ENCODE data around the gene CEBPB. TPM values are rescaled to one million over a fixed set of nuclear protein-coding genes. Genes with fewer than 3 reads are reported as not detected.

Gene CEBPB
- total RNA-seq, 2 donors from 2014 or later: 18.1 to 32.8 TPM

DNA sequence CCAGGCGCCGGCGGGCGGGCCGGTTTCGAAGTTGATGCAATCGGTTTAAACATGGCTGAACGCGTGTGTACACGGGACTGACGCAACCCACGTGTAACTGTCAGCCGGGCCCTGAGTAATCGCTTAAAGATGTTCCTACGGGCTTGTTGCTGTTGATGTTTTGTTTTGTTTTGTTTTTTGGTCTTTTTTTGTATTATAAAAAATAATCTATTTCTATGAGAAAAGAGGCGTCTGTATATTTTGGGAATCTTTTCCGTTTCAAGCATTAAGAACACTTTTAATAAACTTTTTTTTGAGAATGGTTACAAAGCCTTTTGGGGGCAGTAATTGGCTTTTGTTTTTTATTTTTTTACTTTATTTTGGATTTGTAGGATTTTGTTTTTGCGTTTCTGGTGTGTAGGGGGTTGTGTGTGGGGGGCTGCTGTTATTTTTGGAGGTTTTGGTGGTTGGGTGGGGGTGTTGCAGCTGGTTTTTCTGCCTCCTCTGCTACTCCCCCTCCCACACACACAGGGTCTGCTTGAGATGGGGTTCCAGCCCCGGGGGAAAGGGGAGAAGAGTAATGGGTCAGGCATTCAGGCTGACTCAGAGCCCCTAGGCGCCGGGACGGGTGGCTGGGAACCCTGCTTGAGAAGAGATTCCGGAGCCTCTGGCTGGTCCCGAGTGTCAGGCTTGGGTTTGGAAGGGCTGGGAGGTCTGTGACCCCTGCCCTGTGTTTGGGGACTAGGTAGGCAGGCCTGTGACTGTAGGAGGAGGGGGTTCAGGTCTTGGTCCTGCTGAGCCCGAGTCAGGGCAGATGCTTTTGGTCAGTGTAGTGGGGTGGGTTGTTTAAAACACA lies 2.0 kb downstream of the CEBPB start:
- ATAC-seq: peak; percentile 70
- peak overlapping the region; percentile 92 for H3K4me3 Mint-ChIP-seq
- no peaks in the 10 kb centered on the region for H3K27me3 Mint-ChIP-seq
- DNase-seq: peak; percentile 55 to 62 (median 61)
- H3K4me1 Mint-ChIP-seq: peaks cover 32% of the 10 kb centered on the region
- H3K9me3 ChIP-seq (ENCODE audit: control insufficient read depth, low read length, poor library complexity, severe bottlenecking): no peaks in the 10 kb centered on the region
- H3K27ac Mint-ChIP-seq: peak overlapping the region; percentile 94
- H3K36me3 Mint-ChIP-seq (ENCODE audit: low read depth): no peaks in the 10 kb centered on the region

DNA sequence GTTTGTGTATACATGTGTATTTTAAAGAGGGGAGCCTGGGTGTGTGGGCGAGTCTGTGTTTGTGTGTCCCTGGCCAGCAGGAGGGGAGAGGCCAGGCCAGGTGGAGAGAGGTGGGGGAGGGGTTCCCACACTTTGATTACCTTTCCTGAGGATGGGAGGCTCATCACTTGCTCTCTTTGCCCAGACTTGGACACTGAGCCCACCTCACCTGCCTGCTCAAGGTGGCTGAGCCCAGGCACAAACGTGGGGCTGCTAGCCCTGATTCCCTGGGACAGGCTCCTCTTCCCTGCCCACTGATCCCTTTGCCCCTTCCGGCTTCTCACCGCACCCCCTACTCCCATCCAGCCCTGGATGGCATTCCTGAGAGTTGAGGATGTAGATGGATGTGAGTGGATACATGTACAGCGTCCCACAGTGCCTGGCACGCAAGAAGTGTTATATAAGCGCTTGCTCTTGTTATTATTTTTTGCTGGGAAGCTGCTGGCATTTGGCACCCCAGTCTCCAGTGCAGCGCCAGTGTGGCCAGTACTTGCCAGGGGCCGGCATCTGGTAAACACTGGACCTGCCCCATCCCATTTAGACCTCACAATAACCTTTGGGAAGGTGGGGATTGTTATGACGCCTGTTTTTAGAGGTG lies 2.7 kb downstream of the CEBPB start:
- DNase-seq: no peak
- H3K27ac Mint-ChIP-seq: peak overlapping the region; percentile 94
- no peaks in the 10 kb centered on the region for H3K36me3 Mint-ChIP-seq (ENCODE audit: low read depth)
- H3K4me1 Mint-ChIP-seq: peaks cover 27% of the 10 kb centered on the region
- ATAC-seq: no peak
- no peaks in the 10 kb centered on the region for H3K27me3 Mint-ChIP-seq
- H3K9me3 ChIP-seq (ENCODE audit: control insufficient read depth, low read length, poor library complexity, severe bottlenecking): no peaks in the 10 kb centered on the region
- H3K4me3 Mint-ChIP-seq: peak overlapping the region; percentile 92

DNA sequence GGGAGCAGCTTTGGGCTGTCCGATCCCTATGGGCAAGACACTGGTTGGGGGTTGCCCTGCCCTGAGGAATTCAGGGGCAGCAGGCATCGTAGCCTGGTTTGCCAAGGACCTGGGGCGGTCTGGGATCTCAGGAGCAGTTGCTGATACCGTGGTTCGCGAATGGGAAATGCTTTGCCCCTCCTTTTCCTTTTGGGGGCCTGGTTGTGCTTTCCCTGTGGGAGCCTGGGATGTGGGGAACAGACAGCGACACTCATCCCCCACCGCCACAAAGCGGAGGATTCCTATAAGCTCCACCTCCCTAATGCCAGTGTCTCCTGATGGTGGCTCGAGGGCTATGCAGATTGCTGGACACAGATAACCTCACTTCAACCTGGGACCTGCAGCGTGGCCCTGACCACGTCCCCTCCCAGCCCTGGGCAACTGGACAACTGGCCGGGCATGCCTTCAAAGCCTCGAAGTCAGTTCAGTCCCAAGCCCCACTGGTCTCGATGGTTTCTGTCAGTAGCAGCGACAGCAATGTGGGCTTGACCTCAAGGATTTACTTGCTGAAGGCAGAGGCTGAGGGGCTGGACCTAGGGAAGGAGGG lies 3.3 kb downstream of the CEBPB start:
- H3K4me3 Mint-ChIP-seq: peak overlapping the region; percentile 92
- no peaks in the 10 kb centered on the region for H3K9me3 ChIP-seq (ENCODE audit: control insufficient read depth, low read length, poor library complexity, severe bottlenecking)
- H3K27me3 Mint-ChIP-seq: no peaks in the 10 kb centered on the region
- no peak for ATAC-seq
- H3K27ac Mint-ChIP-seq: peak overlapping the region; percentile 14
- no peak for DNase-seq
- H3K36me3 Mint-ChIP-seq (ENCODE audit: low read depth): no peaks in the 10 kb centered on the region
- H3K4me1 Mint-ChIP-seq: peaks cover 27% of the 10 kb centered on the region

DNA sequence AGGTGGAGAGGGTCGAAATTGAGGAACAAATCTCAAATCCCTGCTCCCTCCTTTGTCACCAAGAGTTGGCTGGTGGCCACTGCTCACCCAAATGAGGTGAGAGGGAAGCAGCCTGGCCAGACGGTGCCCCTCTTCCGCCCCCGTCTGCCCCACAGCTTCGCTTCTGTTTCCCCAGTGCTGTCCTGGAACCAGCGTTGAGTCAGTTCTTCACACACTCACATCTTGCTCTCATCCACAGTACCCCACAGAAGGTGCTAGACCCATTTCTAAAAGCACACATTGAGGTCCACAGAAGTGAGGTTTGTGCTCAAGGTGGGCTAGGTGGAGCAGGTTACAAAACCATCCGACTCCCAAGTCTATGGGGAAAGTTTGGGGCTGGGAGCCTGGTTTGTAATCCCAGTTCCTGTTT lies 3.8 kb downstream of the CEBPB start:
- H3K4me3 Mint-ChIP-seq: peak overlapping the region; percentile 5
- peak overlapping the region; percentile 14 for H3K27ac Mint-ChIP-seq
- H3K9me3 ChIP-seq (ENCODE audit: control insufficient read depth, low read length, poor library complexity, severe bottlenecking): no peaks in the 10 kb centered on the region
- H3K4me1 Mint-ChIP-seq: peaks cover 27% of the 10 kb centered on the region
- no peak for DNase-seq
- ATAC-seq: no peak
- H3K36me3 Mint-ChIP-seq (ENCODE audit: low read depth): no peaks in the 10 kb centered on the region
- no peaks in the 10 kb centered on the region for H3K27me3 Mint-ChIP-seq

DNA sequence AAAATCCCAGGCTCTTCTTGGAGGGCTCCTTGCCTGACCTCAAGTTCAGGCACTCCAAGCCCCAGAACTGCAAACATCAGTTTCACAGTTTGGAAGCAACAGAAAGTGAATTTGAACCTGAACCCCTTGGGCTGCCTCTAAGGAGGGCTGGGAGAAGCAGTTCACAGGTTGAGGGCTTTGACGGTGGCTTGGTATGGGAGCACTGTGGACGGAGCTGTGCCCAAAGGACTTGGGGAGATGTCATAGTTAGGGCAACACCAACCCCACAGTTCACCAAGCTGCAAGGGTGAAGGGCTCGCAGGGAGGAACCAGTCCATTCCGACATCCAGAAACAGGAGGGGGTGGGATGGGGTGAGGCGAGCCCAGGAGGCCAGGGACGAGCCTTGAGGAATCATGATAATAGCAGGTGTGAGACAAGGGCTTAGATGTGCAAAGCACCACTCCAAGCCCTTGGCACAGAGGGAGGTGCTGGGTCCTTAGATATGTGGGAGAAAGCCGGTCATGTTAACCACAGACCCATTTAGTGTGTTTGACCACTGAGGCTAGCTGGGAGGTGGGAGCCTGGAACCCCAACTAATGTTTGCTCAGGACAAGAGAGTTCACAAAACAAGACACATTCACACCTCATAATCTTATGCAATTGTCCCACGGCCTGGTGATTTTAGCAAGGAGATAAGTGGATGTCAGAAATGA lies 4.3 kb downstream of the CEBPB start:
- Mint-ChIP-seq H3K36me3 (ENCODE audit: low read depth) (no peaks in the 10 kb centered on the region), H3K4me1 (peaks cover 27% of the 10 kb centered on the region), H3K27me3 (no peaks in the 10 kb centered on the region), H3K27ac (peak overlapping the region; percentile 14), H3K4me3 (peak overlapping the region; percentile 5)
- ATAC-seq (no peak), DNase-seq (no peak)
- no peaks in the 10 kb centered on the region for H3K9me3 ChIP-seq (ENCODE audit: control insufficient read depth, low read length, poor library complexity, severe bottlenecking)

DNA sequence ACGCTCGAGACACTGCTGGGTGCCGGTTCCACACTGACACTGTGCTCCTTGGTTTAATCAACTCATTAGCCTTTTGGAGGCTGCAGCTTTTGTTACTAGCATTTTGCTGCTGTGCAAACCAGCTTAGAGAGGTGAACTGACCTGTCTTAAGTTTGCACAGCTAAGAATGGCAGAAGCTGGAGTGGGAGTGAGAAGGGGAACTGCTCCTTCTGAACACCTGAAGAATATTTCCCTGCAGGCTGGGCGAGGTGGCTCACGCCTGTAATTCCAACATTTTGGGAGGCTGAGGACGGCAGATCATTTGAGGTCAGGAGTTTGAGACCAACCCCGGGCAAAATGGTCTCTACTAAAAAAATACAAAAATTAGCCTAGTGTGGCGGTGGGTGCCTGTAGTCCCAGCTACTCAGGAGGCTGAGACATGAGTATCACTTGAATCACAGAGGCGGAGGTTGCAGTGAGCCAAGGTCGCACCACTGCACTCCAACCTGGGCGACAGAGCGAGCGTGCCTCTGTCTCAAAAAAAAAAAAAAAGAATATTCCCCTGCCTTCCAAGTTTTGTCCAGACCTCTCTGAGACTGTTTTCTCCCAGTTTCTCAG lies 5.0 kb downstream of the CEBPB start:
- ATAC-seq (no peak), DNase-seq (no peak)
- Mint-ChIP-seq H3K27me3 (no peaks in the 10 kb centered on the region), H3K4me1 (peaks cover 27% of the 10 kb centered on the region), H3K27ac (no peak overlapping the region), H3K4me3 (no peak overlapping the region), H3K36me3 (ENCODE audit: low read depth) (no peaks in the 10 kb centered on the region)
- H3K9me3 ChIP-seq (ENCODE audit: control insufficient read depth, low read length, poor library complexity, severe bottlenecking): no peaks in the 10 kb centered on the region

DNA sequence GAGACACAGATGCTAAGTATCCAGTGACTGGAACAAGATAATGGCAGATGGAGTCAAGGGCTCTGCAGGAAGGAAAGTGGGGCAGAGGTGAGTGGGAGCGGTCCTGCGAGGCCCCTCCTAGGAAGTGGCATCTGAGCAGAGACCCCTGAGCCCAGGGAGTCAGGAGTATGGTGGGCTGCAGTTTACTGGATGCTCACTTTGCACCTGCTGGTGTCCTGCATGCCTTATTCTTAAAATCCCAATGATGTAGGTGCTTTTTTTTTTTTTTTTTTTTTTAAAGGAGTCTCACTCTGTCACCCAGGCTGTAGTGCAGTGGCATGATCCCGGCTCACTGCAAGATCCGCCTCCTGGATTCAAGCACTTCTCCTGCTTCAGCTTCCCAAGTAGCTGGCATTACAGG lies 5.6 kb downstream of the CEBPB start:
- ATAC-seq: no peak
- H3K27ac Mint-ChIP-seq: no peak overlapping the region

DNA sequence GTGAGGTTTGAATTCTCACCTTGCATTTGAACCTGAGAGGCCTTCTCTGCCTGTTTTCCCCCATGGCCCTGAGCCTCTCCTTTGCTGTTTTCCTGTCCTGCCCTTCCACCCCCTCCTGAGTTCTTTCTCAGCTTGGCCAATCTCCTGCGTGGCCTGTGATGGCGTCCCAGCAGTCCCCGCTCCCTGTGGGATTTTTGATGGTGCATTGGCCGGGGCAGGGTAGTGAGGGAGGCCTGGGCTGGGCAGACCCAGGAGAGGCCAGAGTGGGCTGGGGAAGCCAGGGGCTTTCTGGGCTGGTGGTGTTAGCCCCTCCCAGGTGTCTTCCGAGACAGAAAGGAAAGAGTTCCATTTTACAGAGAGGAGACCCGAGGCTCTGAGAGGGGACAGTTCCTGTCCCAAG lies 6.3 kb downstream of the CEBPB start:
- no peak for ATAC-seq
- no peaks in the 10 kb centered on the region for H3K9me3 ChIP-seq (ENCODE audit: control insufficient read depth, low read length, poor library complexity, severe bottlenecking)
- no peak overlapping the region for H3K4me3 Mint-ChIP-seq
- no peaks in the 10 kb centered on the region for H3K36me3 Mint-ChIP-seq (ENCODE audit: low read depth)
- H3K4me1 Mint-ChIP-seq: peaks cover 27% of the 10 kb centered on the region
- H3K27me3 Mint-ChIP-seq: no peaks in the 10 kb centered on the region
- H3K27ac Mint-ChIP-seq: no peak overlapping the region
- DNase-seq: no peak

More for the DNA sequence above, 5.6 kb downstream of the CEBPB start:
- no peaks in the 10 kb centered on the region for H3K9me3 ChIP-seq (ENCODE audit: control insufficient read depth, low read length, poor library complexity, severe bottlenecking)
- Mint-ChIP-seq H3K4me3 (no peak overlapping the region), H3K36me3 (ENCODE audit: low read depth) (no peaks in the 10 kb centered on the region), H3K27me3 (no peaks in the 10 kb centered on the region), H3K4me1 (peaks cover 27% of the 10 kb centered on the region)
- DNase-seq: no peak

DNA sequence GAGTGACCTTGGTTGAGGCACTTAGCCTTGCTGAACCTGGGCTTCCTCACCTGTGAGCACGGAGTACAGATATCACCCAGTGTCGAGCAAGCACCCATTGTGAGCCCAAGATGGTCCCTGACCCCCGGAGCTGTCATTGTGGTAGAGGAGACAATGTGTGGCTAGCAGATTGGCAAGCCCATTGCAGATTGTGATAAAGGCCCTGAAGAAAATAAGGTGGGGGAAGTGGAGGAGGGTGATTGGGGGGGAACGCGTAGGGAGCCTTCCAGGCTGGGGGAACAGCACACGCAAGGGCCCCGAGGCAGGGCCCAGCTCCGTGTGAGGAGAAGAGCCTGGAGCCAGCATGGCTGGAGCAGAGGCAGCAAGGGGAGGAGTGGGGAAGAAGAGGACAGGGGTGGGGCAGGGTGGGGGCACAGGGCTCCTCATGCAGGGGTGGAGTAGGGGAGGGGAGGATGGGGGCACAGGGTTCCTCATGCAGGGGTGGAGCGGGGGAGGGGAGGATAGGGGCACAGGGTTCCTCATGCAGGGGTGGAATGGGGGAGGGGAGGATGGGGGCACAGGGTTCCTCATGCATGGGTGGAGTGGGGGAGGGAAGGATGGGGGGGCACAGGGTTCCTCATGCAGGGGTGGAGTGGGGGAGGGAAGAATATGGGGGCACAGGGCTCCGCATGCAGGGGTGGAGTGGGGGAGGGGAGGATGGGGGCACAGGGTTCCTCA lies 7.0 kb downstream of the CEBPB start:
- Mint-ChIP-seq H3K4me3 (no peak overlapping the region), H3K36me3 (ENCODE audit: low read depth) (no peaks in the 10 kb centered on the region), H3K27ac (no peak overlapping the region), H3K4me1 (peaks cover 22% of the 10 kb centered on the region), H3K27me3 (no peaks in the 10 kb centered on the region)
- no peaks in the 10 kb centered on the region for H3K9me3 ChIP-seq (ENCODE audit: control insufficient read depth, low read length, poor library complexity, severe bottlenecking)
- ATAC-seq (no peak), DNase-seq (no peak)

DNA sequence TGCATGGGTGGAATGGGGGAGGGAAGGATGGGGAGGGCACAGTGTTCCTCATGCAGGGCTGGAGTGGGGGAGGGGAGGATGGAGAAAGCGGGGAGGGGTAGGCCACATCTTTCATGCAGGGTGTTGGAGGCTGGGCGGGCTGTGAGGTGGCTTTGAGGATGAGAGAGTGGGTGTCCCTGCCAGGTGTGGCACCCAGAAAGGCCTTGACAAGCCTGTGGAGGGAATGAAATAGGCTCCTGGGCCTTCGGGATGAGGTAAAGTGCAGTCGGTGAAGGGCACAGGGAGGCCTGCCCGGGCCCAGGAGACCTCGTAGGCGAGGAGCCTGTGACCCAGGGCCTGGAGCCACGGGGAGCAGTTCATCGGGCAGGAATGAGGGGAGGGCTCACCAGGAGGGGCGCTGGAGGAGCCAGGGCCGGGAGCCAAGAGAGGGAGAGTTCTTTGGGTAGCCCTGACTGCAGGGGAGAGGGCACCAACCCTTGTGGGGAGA lies 7.6 kb downstream of the CEBPB start:
- DNase-seq (no peak), ATAC-seq (no peak)
- Mint-ChIP-seq H3K27me3 (no peaks in the 10 kb centered on the region), H3K36me3 (ENCODE audit: low read depth) (no peaks in the 10 kb centered on the region), H3K27ac (no peak overlapping the region), H3K4me3 (no peak overlapping the region), H3K4me1 (peaks cover 18% of the 10 kb centered on the region)
- H3K9me3 ChIP-seq (ENCODE audit: control insufficient read depth, low read length, poor library complexity, severe bottlenecking): no peaks in the 10 kb centered on the region

DNA sequence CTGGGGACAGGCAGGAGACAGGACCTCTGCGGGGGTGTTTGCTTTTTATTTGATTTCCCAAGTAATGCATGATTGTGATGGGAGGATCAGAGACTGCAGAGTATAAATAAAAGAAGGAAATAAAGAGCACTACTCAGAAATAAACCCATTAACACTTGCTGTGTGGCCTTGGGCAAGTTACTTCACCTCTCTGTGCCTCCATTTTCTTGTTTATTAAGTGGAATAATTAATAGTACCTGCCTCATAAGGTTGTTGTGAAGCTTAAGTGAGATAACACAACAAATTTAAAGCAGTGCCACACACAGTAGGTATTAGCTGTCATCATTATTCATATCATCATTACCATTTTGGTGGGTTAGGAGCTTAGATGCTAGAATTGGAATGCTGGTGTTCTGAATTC lies 8.1 kb downstream of the CEBPB start:
- DNase-seq (no peak), ATAC-seq (no peak)
- Mint-ChIP-seq H3K27ac (no peak overlapping the region), H3K4me1 (peaks cover 13% of the 10 kb centered on the region), H3K4me3 (no peak overlapping the region), H3K36me3 (ENCODE audit: low read depth) (no peaks in the 10 kb centered on the region), H3K27me3 (no peaks in the 10 kb centered on the region)
- no peaks in the 10 kb centered on the region for H3K9me3 ChIP-seq (ENCODE audit: control insufficient read depth, low read length, poor library complexity, severe bottlenecking)

DNA sequence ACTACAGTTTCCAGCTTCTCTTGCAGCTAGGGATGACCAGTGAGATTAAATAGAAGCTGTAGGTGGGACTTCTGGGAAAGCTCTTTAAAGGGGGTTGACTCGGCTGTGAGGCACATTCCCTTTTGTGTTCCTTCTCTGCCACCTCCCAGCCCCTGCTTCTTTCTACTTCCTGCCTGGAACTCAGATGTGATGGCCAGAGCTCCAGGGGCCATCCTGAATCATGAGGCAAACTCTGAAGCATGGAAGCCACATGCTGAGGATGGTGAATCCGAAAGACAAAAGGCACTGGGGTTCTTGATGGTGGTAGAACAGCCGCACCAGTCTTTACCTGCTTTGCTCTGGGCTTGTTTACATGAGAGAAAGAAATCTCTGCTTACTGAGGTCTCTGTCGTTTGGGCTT lies 9.1 kb downstream of the CEBPB start:
- ATAC-seq (no peak), DNase-seq (no peak)
- Mint-ChIP-seq H3K4me1 (peaks cover 12% of the 10 kb centered on the region), H3K27ac (peak overlapping the region; percentile 19), H3K36me3 (ENCODE audit: low read depth) (no peaks in the 10 kb centered on the region), H3K4me3 (no peak overlapping the region), H3K27me3 (no peaks in the 10 kb centered on the region)
- no peaks in the 10 kb centered on the region for H3K9me3 ChIP-seq (ENCODE audit: control insufficient read depth, low read length, poor library complexity, severe bottlenecking)
